HepG2 (cell line): ENCODE results near the gene GBA3. TPM values are rescaled to one million over a fixed set of nuclear protein-coding genes. Genes with fewer than 3 reads are reported as not detected.

Source experiments
- ATAC-seq: fragments of 200-7000 bp; cut with Tn5 transposase; 3 replicates; pipeline ENCODE4 v1.9.1; 2020; ENCODE audit warnings: mild to moderate bottlenecking, moderate library complexity
- BruUV-seq: library from RNA; stranded (reverse); fragments of 400-500 nt; replicated peaks from 2 replicates; lab custom pipeline; 2021; lab: Mats Ljungman, UMichigan
- CTCF ChIA-PET: fragments of 300-600 bp; formaldehyde crosslinking; extraction: SDS; loops from one replicate; lab custom pipeline; 2021; ENCODE audit warnings: low total read pairs, inconsistent platforms, low intra/inter-chr PET ratio; lab: Yijun Ruan, JAX
- POLR2A ChIA-PET: fragments of 350-600 bp; sonication (Branson Sonifier 250); formaldehyde crosslinking; loops from one replicate; lab custom pipeline; 2020; ENCODE audit warnings: antibody characterized with exemption, inconsistent platforms; lab: Yijun Ruan, JAX
- DNase-seq: peaks from one replicate; pipeline ENCODE4 v3.0.0-alpha.2; 2015; ENCODE audit warnings: low spot score
- FAIRE-seq: peaks from 3 replicates; lab custom pipeline; 2011; peaks lifted over from hg19 to GRCh38; lab: Jason Lieb, UNC
- H2AFZ ChIP-seq: one replicate; pipeline ENCODE4 v1.6.1; 2011; ENCODE audit warnings: low read length, inconsistent platforms
- H3K27ac ChIP-seq: fragments of 300-600 bp; 3 replicates; pipeline ENCODE4 v1.8.0; 2011; ENCODE audit warnings: mixed run types, mild to moderate bottlenecking, mixed read lengths, low read length, inconsistent platforms; ENCODE audit not compliant: insufficient read depth; ENCODE audit errors: extremely low read length
- H3K27me3 ChIP-seq, 2 experiments: fragments of 200-600 bp in 1 of 2; 2 replicates in 1 of 2; 3 replicates in 1 of 2; pipeline versions ENCODE4 v1.6.0 to v1.8.0; 2011; ENCODE audit warnings: low read length in 2 of 2, mild to moderate bottlenecking in 2 of 2, moderate library complexity in 2 of 2, inconsistent platforms in 1 of 2; ENCODE audit not compliant: insufficient read depth in 2 of 2, control insufficient read depth in 1 of 2
- H3K36me3 ChIP-seq, 2 experiments: fragments of 200-600 bp in 1 of 2; replicated peaks in 1 of 2; 2 replicates in 1 of 2; 3 replicates in 1 of 2; pipeline versions ENCODE4 v1.5.1 to v1.8.0; 2011; ENCODE audit warnings: low read length in 2 of 2, inconsistent platforms in 1 of 2; ENCODE audit not compliant: insufficient read depth in 2 of 2, control insufficient read depth in 1 of 2
- H3K4me1 ChIP-seq: 2 replicates; pipeline ENCODE4 v1.5.1; 2012; ENCODE audit warnings: low read length, inconsistent platforms; ENCODE audit not compliant: insufficient read depth
- H3K4me2 ChIP-seq: 2 replicates; pipeline ENCODE4 v1.6.0; 2011; ENCODE audit warnings: low read depth, low read length, inconsistent platforms
- H3K4me3 ChIP-seq, 3 experiments: fragments of 200-600 bp in 1 of 3; sonication (generic), shearing (Covaris generic) in 1 of 3; replicated peaks in 1 of 3; 2 replicates each; pipeline ENCODE4 v1.5.1; 2011 to 2016; ENCODE audit warnings: low read length in 3 of 3, inconsistent platforms in 2 of 3, low read depth in 2 of 3, mild to moderate bottlenecking in 2 of 3, control low read depth in 1 of 3, mixed read lengths in 1 of 3; ENCODE audit not compliant: insufficient read depth in 1 of 3
- H3K79me2 ChIP-seq: one replicate; pipeline ENCODE4 v1.6.1; 2011; ENCODE audit warnings: low read length, inconsistent platforms; ENCODE audit not compliant: insufficient read depth
- H3K9ac ChIP-seq: 2 replicates; pipeline ENCODE4 v1.6.0; 2011; ENCODE audit warnings: mild to moderate bottlenecking, low read depth, low read length, inconsistent platforms; ENCODE audit not compliant: insufficient read depth
- H3K9me3 ChIP-seq: 2 replicates; pipeline ENCODE4 v1.5.1; 2012; ENCODE audit warnings: mild to moderate bottlenecking, low read length
- H4K20me1 ChIP-seq: 2 replicates; pipeline ENCODE4 v1.6.0; 2011; ENCODE audit warnings: inconsistent platforms, mild to moderate bottlenecking, low read length, moderate library complexity; ENCODE audit not compliant: insufficient read depth
- CBX1 ChIP-seq: IDR thresholded peaks from one replicate; pipeline ENCODE4 v1.6.1; 2016; ENCODE audit warnings: antibody characterized with exemption, low read depth
- ETV6 ChIP-seq: sonication (generic); formaldehyde crosslinking; conservative IDR thresholded peaks from 2 replicates; pipeline ENCODE4 v1.4.0; 2020; ENCODE audit warnings: missing genetic modification reagents
- FOXP1 ChIP-seq, 2 experiments: fragments of 450-650 bp in 1 of 2; IDR thresholded peaks; 2 replicates each; pipeline ENCODE4 v1.6.1; 2017 to 2018; ENCODE audit warnings: antibody characterized with exemption in 1 of 2
- HNF1B ChIP-seq: sonication (generic); formaldehyde crosslinking; IDR thresholded peaks from 2 replicates; pipeline ENCODE4 v1.5.1; 2020; ENCODE audit warnings: mild to moderate bottlenecking, moderate library complexity, missing genetic modification reagents
- KDM4B ChIP-seq: sonication (generic); formaldehyde crosslinking; IDR thresholded peaks from 2 replicates; pipeline ENCODE4 v1.4.0; 2020; ENCODE audit warnings: missing genetic modification reagents
- KLF15 ChIP-seq: sonication (generic); formaldehyde crosslinking; IDR thresholded peaks from 2 replicates; pipeline ENCODE4 v1.8.1; 2023; ENCODE audit warnings: borderline replicate concordance, mild to moderate bottlenecking, inconsistent platforms, missing genetic modification reagents, mixed read lengths
- KMT2A ChIP-seq: sonication (generic); formaldehyde crosslinking; IDR thresholded peaks from 2 replicates; pipeline ENCODE4 v1.4.0; 2020; ENCODE audit warnings: missing genetic modification reagents
- PRMT3 ChIP-seq: sonication (generic); formaldehyde crosslinking; IDR thresholded peaks from 2 replicates; pipeline ENCODE4 v1.8.1; 2022; ENCODE audit warnings: low read depth, mild to moderate bottlenecking, moderate library complexity, missing genetic modification reagents, borderline replicate concordance
- TAF1 ChIP-seq: sonication (generic); formaldehyde crosslinking; IDR thresholded peaks from 2 replicates; pipeline ENCODE4 v1.4.0; 2020; ENCODE audit warnings: missing genetic modification reagents
- ZNF280D ChIP-seq: sonication (generic); formaldehyde crosslinking; IDR thresholded peaks from 2 replicates; pipeline ENCODE4 v1.5.1; 2020; ENCODE audit warnings: mild to moderate bottlenecking, missing genetic modification reagents
- ZNF580 ChIP-seq: IDR thresholded peaks from 2 replicates; pipeline ENCODE4 v1.6.1; 2016; ENCODE audit warnings: low read depth, borderline replicate concordance
- WGBS: methylation state at CpG from one replicate; pipeline ENCODE4 v1.1.6; 2017; ENCODE audit warnings: low lambda C conversion rate; 5-methylcytosine and 5-hydroxymethylcytosine counted together
- in situ Hi-C: cut with HindIII; loops from 2 replicates; pipeline ENCODE4 v1.10.0; 2017; ENCODE audit warnings: low pct_unique_long_range_greater_than_20kb; ENCODE audit not compliant: extremely low pct_ligation_motif_present
- intact Hi-C: fragments of 100-400 bp; cut with micrococcal nuclease; formaldehyde crosslinking; loops from one replicate; pipeline ENCODE4 v1.10.0; 2022; ENCODE audit not compliant: unreplicated experiment
- polyA plus RNA-seq, 8 experiments: library from polyadenylated mRNA; depleted of rRNA in 3 of 8; stranded (reverse) in 7 of 8; unstranded in 1 of 8; fragments of >200 nt; fragmentation: Illumina TruSeq in 4 of 8; extraction: Trizol in 4 of 8; gene quantifications; 2 replicates each; pipeline versions ENCODE4 v1.2.1 to v1.2.3, GENCODE V29; 2011 to 2016; ENCODE audit warnings: low read depth in 4 of 8, missing spikeins in 1 of 8, mixed read lengths in 1 of 8; ENCODE audit not compliant: insufficient read depth in 1 of 8
- total RNA-seq, 5 experiments: library from RNA; depleted of rRNA; stranded (reverse); fragments of >200 nt; fragmentation: Illumina TruSeq; extraction: Trizol; gene quantifications; 2 replicates each; pipeline ENCODE4 v1.2.3, GENCODE V29; 2016; ENCODE audit warnings: low read depth in 1 of 5
- TF ChIP-seq, protein P1 (sequence below): sonication (generic); formaldehyde crosslinking; conservative IDR thresholded peaks from 2 replicates; pipeline ENCODE4 v1.8.0; 2022; ENCODE audit warnings: low read depth, missing genetic modification reagents
- TF ChIP-seq, protein P2 (sequence below): sonication (generic); formaldehyde crosslinking; IDR thresholded peaks from 2 replicates; pipeline ENCODE4 v1.4.0; 2020; ENCODE audit warnings: missing genetic modification reagents

Gene GBA3
- total and polyA plus RNA-seq, 2 of the 13 experiments (the other 11 are each of a cell fraction or from before 2014, with no cell fraction given): 0.18 TPM; not detected in 1

- FAIRE-seq: no peak
- no peak for ATAC-seq
- Histone ChIP-seq H3K27ac (no peak overlapping the region), H3K27me3 (no peaks in the 10 kb centered on the region), H3K36me3 (no peaks in the 10 kb centered on the region), H3K79me2 (no peaks in the 10 kb centered on the region), H3K4me3 (no peak overlapping the region), H3K9me3 (no peaks in the 10 kb centered on the region), H3K9ac (no peak overlapping the region), H3K4me2 (no peak overlapping the region), H4K20me1 (no peaks in the 10 kb centered on the region), H3K4me1 (no peaks in the 10 kb centered on the region), H2AFZ (no peak overlapping the region)
- CTCF ChIA-PET: no interaction called here
- WGBS: 68% methylated on average over 6 of the region's 6 CpGs
- in situ Hi-C loops (no loop called here), intact Hi-C loops (no loop called here)
- no peak for DNase-seq
- POLR2A ChIA-PET: no interaction called here
- no TSS peak for BruUV-seq
- TF ChIP-seq HNF1B (CRISPR knock-in tag) (no peak), ZNF280D (no peak), KLF15 (no peak), PRMT3 (CRISPR knock-in tag) (no peak), ZNF580 (CRISPR knock-in tag) (no peak), KMT2A (CRISPR knock-in tag) (no peak), TAF1 (CRISPR knock-in tag) (no peak), ETV6 (no peak), CBX1 (no peak), KDM4B (CRISPR knock-in tag) (no peak), FOXP1 (IDR thresholded peaks at IDR 0.05) (no peak), FOXP1 (CRISPR knock-in tag; IDR thresholded peaks at IDR 0.05) (no peak)
- TF ChIP-seq, protein P1, sequence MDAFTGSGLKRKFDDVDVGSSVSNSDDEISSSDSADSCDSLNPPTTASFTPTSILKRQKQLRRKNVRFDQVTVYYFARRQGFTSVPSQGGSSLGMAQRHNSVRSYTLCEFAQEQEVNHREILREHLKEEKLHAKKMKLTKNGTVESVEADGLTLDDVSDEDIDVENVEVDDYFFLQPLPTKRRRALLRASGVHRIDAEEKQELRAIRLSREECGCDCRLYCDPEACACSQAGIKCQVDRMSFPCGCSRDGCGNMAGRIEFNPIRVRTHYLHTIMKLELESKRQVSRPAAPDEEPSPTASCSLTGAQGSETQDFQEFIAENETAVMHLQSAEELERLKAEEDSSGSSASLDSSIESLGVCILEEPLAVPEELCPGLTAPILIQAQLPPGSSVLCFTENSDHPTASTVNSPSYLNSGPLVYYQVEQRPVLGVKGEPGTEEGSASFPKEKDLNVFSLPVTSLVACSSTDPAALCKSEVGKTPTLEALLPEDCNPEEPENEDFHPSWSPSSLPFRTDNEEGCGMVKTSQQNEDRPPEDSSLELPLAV (CRISPR knock-in tag): no peak
- TF ChIP-seq, protein P2, sequence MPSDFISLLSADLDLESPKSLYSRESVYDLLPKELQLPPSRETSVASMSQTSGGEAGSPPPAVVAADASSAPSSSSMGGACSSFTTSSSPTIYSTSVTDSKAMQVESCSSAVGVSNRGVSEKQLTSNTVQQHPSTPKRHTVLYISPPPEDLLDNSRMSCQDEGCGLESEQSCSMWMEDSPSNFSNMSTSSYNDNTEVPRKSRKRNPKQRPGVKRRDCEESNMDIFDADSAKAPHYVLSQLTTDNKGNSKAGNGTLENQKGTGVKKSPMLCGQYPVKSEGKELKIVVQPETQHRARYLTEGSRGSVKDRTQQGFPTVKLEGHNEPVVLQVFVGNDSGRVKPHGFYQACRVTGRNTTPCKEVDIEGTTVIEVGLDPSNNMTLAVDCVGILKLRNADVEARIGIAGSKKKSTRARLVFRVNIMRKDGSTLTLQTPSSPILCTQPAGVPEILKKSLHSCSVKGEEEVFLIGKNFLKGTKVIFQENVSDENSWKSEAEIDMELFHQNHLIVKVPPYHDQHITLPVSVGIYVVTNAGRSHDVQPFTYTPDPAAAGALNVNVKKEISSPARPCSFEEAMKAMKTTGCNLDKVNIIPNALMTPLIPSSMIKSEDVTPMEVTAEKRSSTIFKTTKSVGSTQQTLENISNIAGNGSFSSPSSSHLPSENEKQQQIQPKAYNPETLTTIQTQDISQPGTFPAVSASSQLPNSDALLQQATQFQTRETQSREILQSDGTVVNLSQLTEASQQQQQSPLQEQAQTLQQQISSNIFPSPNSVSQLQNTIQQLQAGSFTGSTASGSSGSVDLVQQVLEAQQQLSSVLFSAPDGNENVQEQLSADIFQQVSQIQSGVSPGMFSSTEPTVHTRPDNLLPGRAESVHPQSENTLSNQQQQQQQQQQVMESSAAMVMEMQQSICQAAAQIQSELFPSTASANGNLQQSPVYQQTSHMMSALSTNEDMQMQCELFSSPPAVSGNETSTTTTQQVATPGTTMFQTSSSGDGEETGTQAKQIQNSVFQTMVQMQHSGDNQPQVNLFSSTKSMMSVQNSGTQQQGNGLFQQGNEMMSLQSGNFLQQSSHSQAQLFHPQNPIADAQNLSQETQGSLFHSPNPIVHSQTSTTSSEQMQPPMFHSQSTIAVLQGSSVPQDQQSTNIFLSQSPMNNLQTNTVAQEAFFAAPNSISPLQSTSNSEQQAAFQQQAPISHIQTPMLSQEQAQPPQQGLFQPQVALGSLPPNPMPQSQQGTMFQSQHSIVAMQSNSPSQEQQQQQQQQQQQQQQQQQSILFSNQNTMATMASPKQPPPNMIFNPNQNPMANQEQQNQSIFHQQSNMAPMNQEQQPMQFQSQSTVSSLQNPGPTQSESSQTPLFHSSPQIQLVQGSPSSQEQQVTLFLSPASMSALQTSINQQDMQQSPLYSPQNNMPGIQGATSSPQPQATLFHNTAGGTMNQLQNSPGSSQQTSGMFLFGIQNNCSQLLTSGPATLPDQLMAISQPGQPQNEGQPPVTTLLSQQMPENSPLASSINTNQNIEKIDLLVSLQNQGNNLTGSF (CRISPR knock-in tag): no peak
These were observed 31.3 kb upstream of the GBA3 start for GRCh38 chr4:22661443-22661842.
